ENCODE results near the gene WNK2.

DNA sequence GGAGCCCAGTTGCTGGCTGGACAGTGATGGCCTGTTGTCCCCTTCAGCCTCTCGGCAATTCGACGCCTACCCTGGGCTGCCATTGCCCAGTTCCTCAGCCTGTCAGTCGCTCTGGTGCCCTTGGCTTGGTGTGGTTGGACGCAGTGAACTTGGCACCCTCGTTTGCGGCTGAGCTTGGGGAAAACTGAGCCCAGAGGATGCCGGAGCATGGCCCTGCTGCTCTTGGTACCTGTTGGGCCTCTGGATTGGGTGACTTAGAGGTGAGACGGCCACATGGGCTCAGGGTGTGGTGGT lies 16.5 kb downstream of the WNK2 start:
- TF ChIP-seq, protein P1, sequence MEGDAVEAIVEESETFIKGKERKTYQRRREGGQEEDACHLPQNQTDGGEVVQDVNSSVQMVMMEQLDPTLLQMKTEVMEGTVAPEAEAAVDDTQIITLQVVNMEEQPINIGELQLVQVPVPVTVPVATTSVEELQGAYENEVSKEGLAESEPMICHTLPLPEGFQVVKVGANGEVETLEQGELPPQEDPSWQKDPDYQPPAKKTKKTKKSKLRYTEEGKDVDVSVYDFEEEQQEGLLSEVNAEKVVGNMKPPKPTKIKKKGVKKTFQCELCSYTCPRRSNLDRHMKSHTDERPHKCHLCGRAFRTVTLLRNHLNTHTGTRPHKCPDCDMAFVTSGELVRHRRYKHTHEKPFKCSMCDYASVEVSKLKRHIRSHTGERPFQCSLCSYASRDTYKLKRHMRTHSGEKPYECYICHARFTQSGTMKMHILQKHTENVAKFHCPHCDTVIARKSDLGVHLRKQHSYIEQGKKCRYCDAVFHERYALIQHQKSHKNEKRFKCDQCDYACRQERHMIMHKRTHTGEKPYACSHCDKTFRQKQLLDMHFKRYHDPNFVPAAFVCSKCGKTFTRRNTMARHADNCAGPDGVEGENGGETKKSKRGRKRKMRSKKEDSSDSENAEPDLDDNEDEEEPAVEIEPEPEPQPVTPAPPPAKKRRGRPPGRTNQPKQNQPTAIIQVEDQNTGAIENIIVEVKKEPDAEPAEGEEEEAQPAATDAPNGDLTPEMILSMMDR (IDR thresholded peaks at IDR 0.05; ENCODE audit: low read depth, low read length): no peak
- no peak for TF ChIP-seq EZH2phosphoT487 (IDR thresholded peaks at IDR 0.05; ENCODE audit: low read depth)

All from OCI-LY3 (cell line).